Fibroblast of peridontal ligament (primary cell): ENCODE measurements around the gene POTEC.
"Not testable (repeated sequence)": the region's sequence is repeated elsewhere in the genome, so short reads cannot be mapped to it uniquely, and the experiment has no call there.

Source experiments
- DNase-seq: peaks from one replicate; pipeline ENCODE4 v3.0.0-alpha.2; 2010; ENCODE audit errors: extremely low read depth

POTEC gene

DNA sequence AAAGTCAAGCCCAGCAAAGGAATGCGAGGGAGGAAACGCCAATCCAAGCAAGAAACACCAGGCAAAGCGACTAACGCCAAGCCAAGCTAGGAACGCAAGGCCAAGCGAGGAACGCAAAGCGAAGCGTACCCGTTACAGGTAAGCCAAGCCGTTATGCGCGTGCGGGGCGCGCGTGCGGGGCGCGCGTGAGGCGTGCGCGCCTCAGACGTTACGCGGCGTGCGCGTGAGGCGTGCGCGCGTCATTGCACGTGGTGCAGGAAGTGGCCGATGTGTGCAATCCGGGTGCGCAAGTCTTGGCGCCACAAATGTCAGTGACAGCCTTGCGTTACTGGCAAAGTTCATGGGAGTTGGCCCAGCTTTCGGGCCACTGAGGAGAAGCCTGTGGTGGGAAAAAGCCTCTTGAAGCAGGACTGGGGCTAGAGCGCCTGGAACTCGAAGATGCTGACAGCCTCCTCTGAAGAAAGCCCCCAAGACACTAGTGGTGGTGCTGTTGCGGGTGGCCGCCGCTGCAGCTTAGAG, at the start of gene POTEC:
TSS of gene POTEC (minus strand) at position 155 of the 519 bp plus-strand sequence. CDS start 454 bp downstream, outside the sequence.
- not testable (repeated sequence) for DNase-seq

DNA sequence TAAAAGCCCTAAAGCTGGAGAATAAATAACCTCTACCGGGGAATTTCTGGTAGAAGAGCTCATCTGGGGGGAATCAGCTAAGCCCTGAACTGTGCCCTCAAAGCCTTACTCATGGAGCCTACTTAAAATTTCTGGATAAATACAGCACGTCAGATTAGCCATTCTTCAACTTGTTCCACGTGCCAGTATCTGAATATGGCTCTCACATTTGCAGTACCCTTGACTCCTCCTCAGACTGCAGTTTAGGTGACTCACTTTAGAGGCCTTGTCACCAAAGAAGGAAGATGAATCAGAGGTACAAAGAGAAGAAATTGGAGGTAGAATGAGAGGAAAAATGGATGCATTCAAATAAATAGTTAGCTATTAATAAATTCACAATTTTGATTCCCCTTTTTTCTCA, 34.6 kb upstream of the POTEC start:
- no peak for DNase-seq

DNA sequence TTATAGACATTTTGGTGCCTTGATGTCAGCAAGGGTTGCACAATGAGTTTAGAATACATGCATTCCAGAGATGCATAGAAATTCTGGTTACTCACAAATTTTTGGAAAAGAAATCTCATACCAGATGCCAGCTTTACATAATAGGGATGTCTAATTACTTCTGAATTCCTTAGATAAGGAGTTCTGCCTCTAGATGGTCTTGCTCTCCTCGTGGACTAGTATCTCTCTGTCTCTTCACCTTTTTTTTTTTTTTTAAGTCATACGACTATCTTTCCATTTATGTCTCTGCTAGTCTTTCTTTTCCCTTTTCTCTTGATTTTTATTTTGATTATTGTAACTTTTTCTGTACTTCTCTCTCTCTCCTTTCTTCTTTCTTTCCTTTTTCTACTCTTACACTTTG, 16.1 kb upstream of the POTEC start:
- peak; percentile 4 for DNase-seq

GRCh38 chr18:14531659-14532058, 11.7 kb downstream of the POTEC start:
- peak; percentile 34 for DNase-seq

GRCh38 chr18:14510707-14511106, 32.7 kb downstream of the POTEC start:
- DNase-seq = peak; percentile 0

- DNase-seq = not testable (repeated sequence)
Observed at GRCh38 chr18:14503691-14504090, 39.7 kb downstream of the POTEC start.

GRCh38 chr18:14501894-14502293, 41.5 kb downstream of the POTEC start:
- DNase-seq = not testable (repeated sequence)

- DNase-seq = not testable (repeated sequence)
Observed at GRCh38 chr18:14489256-14490014, 54.0 kb downstream of the POTEC start.

DNA sequence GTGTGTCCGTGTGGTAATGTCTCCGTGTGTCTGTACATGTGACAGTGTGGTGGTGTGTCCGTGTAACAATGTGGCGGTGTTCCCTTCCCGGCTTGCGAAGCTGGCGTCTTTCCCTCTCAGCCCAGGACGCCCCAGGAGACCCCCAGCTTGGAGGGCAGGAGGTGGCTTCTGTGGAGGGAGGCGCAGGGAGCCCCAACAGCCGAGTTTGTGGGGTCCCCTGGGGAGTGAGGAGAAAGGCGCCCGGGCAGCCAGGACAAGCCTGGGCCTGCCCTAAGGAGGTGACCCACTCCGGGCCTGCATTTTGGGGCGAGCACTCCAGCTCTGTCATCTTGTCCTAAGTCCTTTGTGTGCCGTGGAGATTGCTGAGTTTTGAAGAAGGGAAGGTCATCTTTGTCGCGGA, 54.6 kb downstream of the POTEC start:
- DNase-seq = not testable (repeated sequence)

DNA sequence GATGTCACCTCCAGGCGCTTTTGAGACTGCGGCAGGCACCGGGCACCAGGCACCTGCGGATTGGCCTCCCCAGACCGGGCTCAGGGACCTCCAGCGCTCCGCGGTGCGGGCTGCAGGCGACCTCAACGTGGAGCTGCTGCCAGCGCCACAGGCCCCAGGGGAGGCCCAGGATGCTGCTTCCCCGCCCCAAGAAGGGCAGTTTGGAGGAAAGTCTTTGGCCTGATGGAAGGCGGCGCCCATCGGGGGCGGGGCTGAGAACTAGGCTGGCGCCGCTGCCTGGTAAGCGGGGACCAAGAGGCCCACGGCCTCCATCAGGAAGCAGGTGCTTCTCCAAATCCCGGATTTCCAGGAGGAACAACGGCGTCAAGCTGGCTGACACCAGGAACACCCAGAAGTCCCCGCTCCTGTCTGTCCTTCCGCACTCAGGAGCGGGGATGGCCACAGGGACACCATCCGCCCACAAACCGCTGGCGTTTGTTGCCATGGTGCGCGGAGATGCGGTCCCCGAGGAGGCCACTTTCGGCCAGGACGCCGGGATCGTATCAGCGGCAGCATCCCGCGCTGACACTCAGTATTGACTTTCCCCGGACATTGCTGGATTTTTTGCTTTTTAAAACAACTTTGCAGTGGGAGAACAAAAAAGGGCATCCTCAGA, 56.3 kb downstream of the POTEC start:
- not testable (repeated sequence) for DNase-seq

DNA sequence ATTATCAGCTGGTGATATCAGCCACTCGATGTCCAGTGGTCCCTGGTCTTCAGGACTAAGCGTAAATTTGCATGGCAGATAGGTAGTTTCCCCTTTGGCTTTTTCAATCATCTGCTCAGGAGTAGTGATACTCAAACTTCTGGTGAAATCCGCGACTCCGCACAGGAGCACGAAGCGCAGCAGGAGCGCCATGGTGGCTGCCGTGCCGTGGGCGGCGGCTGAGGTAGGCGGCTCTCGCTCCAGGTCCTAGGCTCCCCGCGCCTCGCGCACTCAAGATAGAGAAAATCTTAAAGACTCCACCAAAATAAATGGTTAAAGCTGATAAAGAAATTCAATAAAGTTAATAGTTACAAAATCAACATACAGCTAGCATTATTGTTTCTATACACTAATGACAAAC, 64.3 kb downstream of the POTEC start:
- DNase-seq = not testable (repeated sequence)

DNA sequence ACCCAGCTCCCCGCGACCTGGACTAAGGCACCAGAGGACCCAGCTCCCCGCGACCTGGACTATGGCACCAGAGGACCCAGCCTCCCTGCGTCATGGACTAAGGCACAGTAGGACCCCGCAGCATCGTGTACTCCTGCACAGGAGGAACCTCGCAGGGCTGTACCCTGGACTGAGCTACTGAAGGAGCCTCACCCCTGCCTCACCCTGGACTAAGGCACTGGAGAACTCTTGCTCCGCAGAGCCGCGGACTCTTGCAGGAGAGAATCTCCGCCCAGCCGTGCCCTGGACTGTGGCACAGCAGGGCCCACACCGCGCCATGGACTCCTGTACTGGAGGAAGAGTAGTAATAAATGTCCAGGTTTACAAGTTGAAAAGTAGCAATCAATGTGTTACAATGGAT, 67.9 kb downstream of the POTEC start:
- not testable (repeated sequence) for DNase-seq

- not testable (repeated sequence) for DNase-seq
Observed at GRCh38 chr18:14474752-14475151, 68.6 kb downstream of the POTEC start.

DNA sequence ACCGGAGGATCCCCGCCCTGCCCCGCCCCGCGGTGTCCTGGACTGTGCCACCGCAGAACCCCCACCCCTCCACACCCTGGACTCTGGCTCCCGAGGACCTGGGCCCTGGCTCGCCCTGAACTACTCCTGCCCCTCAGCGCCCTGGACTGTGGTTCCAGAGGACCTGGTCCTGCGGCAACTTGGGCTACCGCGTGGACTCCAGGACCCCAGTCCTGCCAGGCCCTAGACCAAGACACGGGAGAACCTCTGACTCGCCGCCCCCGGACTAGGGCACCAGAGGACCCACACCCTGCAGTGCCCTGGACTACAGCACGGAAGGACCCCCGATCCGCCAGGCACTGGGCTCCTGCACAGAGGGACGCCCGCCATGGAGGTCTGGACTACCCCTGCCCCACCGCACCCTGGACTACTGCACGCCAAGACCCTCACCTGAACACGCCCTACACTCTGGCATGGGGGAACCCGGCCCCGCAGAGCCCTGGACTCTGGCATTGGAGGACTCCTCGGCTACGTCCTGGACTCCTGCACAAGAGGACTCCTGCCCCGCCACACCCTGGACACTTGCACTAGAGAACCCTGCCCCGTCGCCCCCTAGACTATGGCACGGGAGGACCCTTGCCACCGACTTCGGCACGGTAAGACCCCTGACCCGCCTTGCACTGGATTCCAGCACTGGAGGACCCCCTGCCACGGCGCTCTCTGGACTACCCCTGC, 69.2 kb downstream of the POTEC start:
- DNase-seq = not testable (repeated sequence)

DNA sequence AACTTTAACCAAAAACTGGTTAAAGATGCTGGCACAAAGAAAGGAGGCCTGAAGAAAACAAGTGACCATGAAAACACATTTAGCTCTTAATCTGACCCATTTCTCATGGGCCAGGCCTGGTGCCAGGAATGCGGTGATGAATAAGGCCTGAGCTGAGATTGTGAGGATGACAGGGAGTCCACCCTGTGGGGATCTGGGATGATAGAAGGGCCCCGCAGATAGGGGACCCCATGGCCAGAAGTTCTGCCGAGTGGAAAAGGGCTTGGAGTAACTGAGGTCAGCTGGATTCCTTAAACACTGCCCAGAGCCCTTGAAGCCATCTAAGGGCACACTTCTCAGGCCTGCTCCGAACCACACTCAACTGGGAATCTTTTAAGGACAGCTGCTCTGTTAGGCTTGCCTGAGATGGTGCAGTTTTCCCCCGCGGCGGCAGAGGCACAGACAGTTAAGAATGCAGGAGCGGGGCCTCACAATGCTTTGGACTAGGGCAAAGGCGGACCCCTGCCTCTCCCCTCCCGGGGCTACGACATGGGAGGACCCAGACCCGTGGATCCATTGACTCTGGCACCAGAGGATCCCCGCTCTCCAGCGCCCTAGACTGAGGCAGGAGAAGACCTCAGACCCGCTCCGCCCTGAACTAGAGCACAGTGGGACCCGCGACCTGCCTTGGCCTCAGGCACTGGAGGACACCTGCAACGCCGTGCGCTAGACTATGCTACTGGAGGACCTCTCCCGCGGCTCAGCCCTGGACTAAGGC, 70.0 kb downstream of the POTEC start:
- DNase-seq = not testable (repeated sequence)

DNA sequence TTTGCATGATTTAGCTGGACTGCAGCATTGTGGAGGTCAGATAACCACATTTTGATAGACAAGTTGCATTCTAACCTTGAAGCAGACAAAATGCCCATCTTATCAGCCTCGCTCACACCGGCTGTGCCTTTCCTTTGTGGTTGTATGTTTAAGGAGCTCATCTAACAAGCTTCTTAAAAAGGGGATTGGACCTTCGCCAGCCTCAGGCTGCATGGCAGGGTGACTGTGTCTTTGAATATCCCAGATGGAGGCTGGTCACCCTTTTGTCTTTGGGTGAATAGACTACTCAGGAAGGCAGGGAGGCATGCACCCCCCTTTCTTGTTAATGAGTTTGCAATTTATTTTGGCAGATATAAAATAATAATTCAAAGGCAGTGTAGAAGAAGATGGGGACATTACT, 72.1 kb downstream of the POTEC start:
- DNase-seq = not testable (repeated sequence)

GRCh38 chr18:14470446-14470845, 73.0 kb downstream of the POTEC start:
- DNase-seq = peak; percentile 36

GRCh38 chr18:14470046-14470445, 73.4 kb downstream of the POTEC start:
- peak; percentile 82 for DNase-seq

GRCh38 chr18:14465989-14466388, 77.4 kb downstream of the POTEC start:
- not testable (repeated sequence) for DNase-seq
